ENCODE measurements around the gene MAP3K12. TPM values are rescaled to one million over a fixed set of nuclear protein-coding genes. Genes with fewer than 3 reads are reported as not detected.

The MAP3K12 gene
- total RNA-seq, 2 donors from 2014 or later, result 4.3 to 30.9 TPM

GRCh38 chr12:53515291-53515680 is 16.0 kb upstream of the MAP3K12 start:
- no peak for TF ChIP-seq POLR2A (IDR thresholded peaks at IDR 0.05)
- TF ChIP-seq, protein P1, sequence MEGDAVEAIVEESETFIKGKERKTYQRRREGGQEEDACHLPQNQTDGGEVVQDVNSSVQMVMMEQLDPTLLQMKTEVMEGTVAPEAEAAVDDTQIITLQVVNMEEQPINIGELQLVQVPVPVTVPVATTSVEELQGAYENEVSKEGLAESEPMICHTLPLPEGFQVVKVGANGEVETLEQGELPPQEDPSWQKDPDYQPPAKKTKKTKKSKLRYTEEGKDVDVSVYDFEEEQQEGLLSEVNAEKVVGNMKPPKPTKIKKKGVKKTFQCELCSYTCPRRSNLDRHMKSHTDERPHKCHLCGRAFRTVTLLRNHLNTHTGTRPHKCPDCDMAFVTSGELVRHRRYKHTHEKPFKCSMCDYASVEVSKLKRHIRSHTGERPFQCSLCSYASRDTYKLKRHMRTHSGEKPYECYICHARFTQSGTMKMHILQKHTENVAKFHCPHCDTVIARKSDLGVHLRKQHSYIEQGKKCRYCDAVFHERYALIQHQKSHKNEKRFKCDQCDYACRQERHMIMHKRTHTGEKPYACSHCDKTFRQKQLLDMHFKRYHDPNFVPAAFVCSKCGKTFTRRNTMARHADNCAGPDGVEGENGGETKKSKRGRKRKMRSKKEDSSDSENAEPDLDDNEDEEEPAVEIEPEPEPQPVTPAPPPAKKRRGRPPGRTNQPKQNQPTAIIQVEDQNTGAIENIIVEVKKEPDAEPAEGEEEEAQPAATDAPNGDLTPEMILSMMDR (IDR thresholded peaks at IDR 0.05), result no peak
- no peak for TF ChIP-seq POLR2AphosphoS5 (IDR thresholded peaks at IDR 0.05)
- Histone ChIP-seq H3K36me3 (peaks cover 0 to 8% of the 10 kb centered on the region in 2 donors), H3K27me3 (replicated peaks; ENCODE audit: insufficient read depth) (no peaks in the 10 kb centered on the region), H3K27ac (no peak overlapping the region), H3K9me3 (no peaks in the 10 kb centered on the region), H3K4me3 (no peak overlapping the region), H3K4me1 (replicated peaks) (no peaks in the 10 kb centered on the region)
- intact Hi-C loops (cut with DNase I), result no loop called here
- DNase-seq (ENCODE audit: low spot score), result no peak
- 82% methylated on average over 2 of the region's 2 CpGs for WGBS

- H3K9me3 ChIP-seq, result no peaks in the 10 kb centered on the region
- intact Hi-C loops (cut with DNase I), result no loop called here
- peaks cover 0 to 8% of the 10 kb centered on the region in 2 donors for H3K36me3 ChIP-seq
- TF ChIP-seq POLR2A (IDR thresholded peaks at IDR 0.05), result no peak
- TF ChIP-seq, protein P1 (IDR thresholded peaks at IDR 0.05), result no peak
- TF ChIP-seq POLR2AphosphoS5 (IDR thresholded peaks at IDR 0.05), result no peak
- no peak for DNase-seq (ENCODE audit: low spot score)
- H3K4me3 ChIP-seq, result no peak overlapping the region
- WGBS, result 66% methylated on average over 6 of the region's 6 CpGs
- no peaks in the 10 kb centered on the region for H3K27me3 ChIP-seq (replicated peaks; ENCODE audit: insufficient read depth)
- H3K4me1 ChIP-seq (replicated peaks), result no peaks in the 10 kb centered on the region
- no peak overlapping the region for H3K27ac ChIP-seq
Measured at GRCh38 chr12:53514628-53515290, 15.5 kb upstream of the MAP3K12 start.

GRCh38 chr12:53513712-53514410 is 14.6 kb upstream of the MAP3K12 start:
- intact Hi-C loops (cut with DNase I), result no loop called here
- no peak for TF ChIP-seq POLR2AphosphoS5 (IDR thresholded peaks at IDR 0.05)
- TF ChIP-seq POLR2A (IDR thresholded peaks at IDR 0.05), result no peak
- TF ChIP-seq, protein P1 (IDR thresholded peaks at IDR 0.05), result no peak
- Histone ChIP-seq H3K4me1 (replicated peaks) (no peaks in the 10 kb centered on the region), H3K4me3 (no peak overlapping the region), H3K36me3 (peaks cover 0 to 8% of the 10 kb centered on the region in 2 donors), H3K27me3 (replicated peaks; ENCODE audit: insufficient read depth) (no peaks in the 10 kb centered on the region), H3K27ac (no peak overlapping the region), H3K9me3 (no peaks in the 10 kb centered on the region)
- no peak for DNase-seq (ENCODE audit: low spot score)
- 63% methylated on average over 6 of the region's 6 CpGs for WGBS

GRCh38 chr12:53510181-53510812 is 11.0 kb upstream of the MAP3K12 start:
- intact Hi-C loops (cut with DNase I), result no loop called here
- 85% methylated on average over 9 of the region's 9 CpGs for WGBS
- no peak for DNase-seq (ENCODE audit: low spot score)
- H3K27ac ChIP-seq, result no peak overlapping the region
- no peak for TF ChIP-seq POLR2A (IDR thresholded peaks at IDR 0.05)
- peak; percentile 58 for TF ChIP-seq POLR2AphosphoS5 (IDR thresholded peaks at IDR 0.05)
- H3K36me3 ChIP-seq, result no peaks in the 10 kb centered on the region
- no peaks in the 10 kb centered on the region for H3K4me1 ChIP-seq (replicated peaks)
- no peaks in the 10 kb centered on the region for H3K27me3 ChIP-seq (replicated peaks; ENCODE audit: insufficient read depth)
- H3K9me3 ChIP-seq, result no peaks in the 10 kb centered on the region
- no peak overlapping the region for H3K4me3 ChIP-seq

DNA sequence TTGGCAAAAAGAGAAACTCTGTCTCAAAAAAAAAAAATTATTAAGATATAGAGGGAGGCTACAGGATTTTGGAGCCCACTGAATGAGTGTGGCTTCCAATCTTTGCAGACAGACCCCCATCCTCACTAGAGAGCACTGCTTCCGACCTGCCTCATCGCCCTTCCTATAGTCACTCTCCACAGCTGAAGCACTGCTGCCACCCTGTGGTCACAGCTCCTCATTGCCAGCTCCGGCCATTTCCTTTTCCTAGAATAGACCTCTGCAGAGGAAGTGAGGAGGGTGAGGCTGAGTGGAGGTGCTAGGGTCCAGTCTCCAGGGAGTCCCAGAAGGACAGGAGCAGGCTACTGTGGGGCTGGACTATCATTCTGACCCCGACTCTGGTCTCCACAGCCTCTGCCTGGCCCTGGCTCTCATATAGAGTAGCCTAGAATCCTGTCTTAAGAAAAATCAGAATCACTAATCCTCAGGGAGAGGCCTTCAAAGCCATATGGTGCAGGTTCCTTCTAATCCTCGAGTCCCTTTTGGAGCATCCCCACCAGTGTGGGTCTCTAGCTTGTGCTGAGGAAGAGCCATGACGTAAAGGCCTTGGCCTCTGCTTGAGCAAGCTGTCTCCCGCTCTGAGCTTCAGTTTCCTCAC is 9.4 kb upstream of the MAP3K12 start:
- H3K27ac ChIP-seq, result no peak overlapping the region
- intact Hi-C loops (cut with DNase I), result loop anchor here (2.0 to 10.0 kb wide), 3 partner anchors 156 to 454 kb away; partner anchors contain the start of genes AAAS and TNS2

More for the DNA sequence above, 9.4 kb upstream of the MAP3K12 start:
- TF ChIP-seq, protein P1 (IDR thresholded peaks at IDR 0.05), result peak; percentile 67 to 92 (median 84)
- TF ChIP-seq POLR2A (IDR thresholded peaks at IDR 0.05), result no peak
- peak; percentile 71 for TF ChIP-seq POLR2AphosphoS5 (IDR thresholded peaks at IDR 0.05)
- no peaks in the 10 kb centered on the region for H3K9me3 ChIP-seq
- no peak overlapping the region for H3K4me3 ChIP-seq
- H3K4me1 ChIP-seq (replicated peaks), result no peaks in the 10 kb centered on the region
- no peaks in the 10 kb centered on the region for H3K27me3 ChIP-seq (replicated peaks; ENCODE audit: insufficient read depth)
- no peaks in the 10 kb centered on the region for H3K36me3 ChIP-seq
- 34% methylated on average over 7 of the region's 7 CpGs for WGBS
- peak; percentile 77 for DNase-seq (ENCODE audit: low spot score)
